K562 (cell line): Measurements from ENCODE around the gene COMMD4. TPM values are rescaled to one million over a fixed set of nuclear protein-coding genes. Genes with fewer than 3 reads are reported as not detected.

Experiments
- ATF1 ChIP-seq, 2 experiments: fragments of 450-650 bp in 1 of 2; IDR thresholded peaks; 2 replicates each; pipeline ENCODE4 v1.6.1; 2016; ENCODE audit warnings: missing compliant biosample characterization in 1 of 2, missing genetic modification characterization in 1 of 2
- CBX1 ChIP-seq: sonication (generic); IDR thresholded peaks from 2 replicates; pipeline ENCODE4 v1.6.1; 2016; ENCODE audit warnings: antibody characterized with exemption, low read depth, mild to moderate bottlenecking
- DACH1 ChIP-seq: fragments of 450-650 bp; IDR thresholded peaks from 2 replicates; pipeline ENCODE4 v1.6.1; 2018; ENCODE audit not compliant: partially characterized antibody
- DDX20 ChIP-seq: fragments of 450-650 bp; IDR thresholded peaks from 2 replicates; pipeline ENCODE4 v1.6.1; 2016; ENCODE audit warnings: missing genetic modification characterization, low read depth, mild to moderate bottlenecking, missing compliant biosample characterization, moderate library complexity
- FOXJ2 ChIP-seq: fragments of 200-800 bp; sonication (Bioruptor generic); IDR thresholded peaks from 2 replicates; pipeline ENCODE4 v1.6.1; 2016; ENCODE audit warnings: missing genetic modification characterization, missing compliant biosample characterization
- GTF2F1 ChIP-seq: IDR thresholded peaks from 2 replicates; pipeline ENCODE4 v1.6.1; 2011; ENCODE audit warnings: low read depth, low read length, improper control_type of control experiment
- HOXB6 ChIP-seq: fragments of 250-450 bp; sonication (Bioruptor Pico); IDR thresholded peaks from 2 replicates; pipeline ENCODE4 v1.5.1; 2022; ENCODE audit warnings: mild to moderate bottlenecking, borderline replicate concordance
- NCOA2 ChIP-seq, 2 experiments: fragments of 450-650 bp; IDR thresholded peaks; 2 replicates each; pipeline ENCODE4 v1.6.1; 2018; ENCODE audit warnings: mild to moderate bottlenecking in 2 of 2, moderate library complexity in 1 of 2; ENCODE audit not compliant: partially characterized antibody in 2 of 2
- RCOR1 ChIP-seq, 2 experiments: IDR thresholded peaks; 2 replicates each; pipeline ENCODE4 v1.6.1; 2012; ENCODE audit warnings: low read depth in 2 of 2, low read length in 2 of 2, borderline replicate concordance in 1 of 2, improper control_type of control experiment in 1 of 2
- ZFX ChIP-seq: sonication (generic); formaldehyde crosslinking; IDR thresholded peaks from 2 replicates; pipeline ENCODE4 v1.8.0; 2022; ENCODE audit warnings: mild to moderate bottlenecking, missing genetic modification reagents, moderate library complexity
- polyA plus RNA-seq, 8 experiments: library from polyadenylated mRNA; depleted of rRNA in 4 of 8; stranded (reverse) in 5 of 8; unstranded in 3 of 8; fragments of >200 nt; fragmentation: Nextera tagmentation in 2 of 8; fragmentation: Illumina TruSeq in 1 of 8; extraction: Ambion mirVana in 2 of 8; extraction: Trizol in 1 of 8; gene quantifications; 2 replicates each; pipeline versions ENCODE4 v1.2.1 to v1.2.3, GENCODE V29; 2011 to 2014; ENCODE audit warnings: inconsistent platforms in 1 of 8, missing spikeins in 1 of 8
- total RNA-seq, 7 experiments: library from RNA; depleted of rRNA in 6 of 7; stranded (reverse); fragments of >200 nt in 6 of 7; fragmentation: Illumina TruSeq in 2 of 7; extraction: Trizol in 2 of 7; gene quantifications; 2 replicates each; pipeline versions ENCODE4 v1.2.1 to v1.2.3, GENCODE V29; 2011 to 2021; ENCODE audit warnings: low replicate concordance in 1 of 7
- TF ChIP-seq, protein P1 (sequence below): IDR thresholded peaks from 2 replicates; pipeline ENCODE4 v1.6.1; 2011; ENCODE audit warnings: borderline replicate concordance, low read depth, mild to moderate bottlenecking, moderate library complexity, low read length; ENCODE audit not compliant: insufficient read depth, poor library complexity, severe bottlenecking
- TF ChIP-seq, protein P2 (sequence below), 2 experiments: fragments of 450-650 bp in 1 of 2; sonication (generic) in 1 of 2; formaldehyde crosslinking in 1 of 2; IDR thresholded peaks in 1 of 2; conservative IDR thresholded peaks in 1 of 2; 2 replicates each; pipeline versions ENCODE4 v1.6.1 to v1.8.1; 2016 to 2023; ENCODE audit warnings: mild to moderate bottlenecking in 2 of 2, moderate library complexity in 2 of 2, inconsistent platforms in 1 of 2, missing genetic modification reagents in 1 of 2
- TF ChIP-seq, protein P3 (sequence below): fragments of 250-450 bp; sonication (Bioruptor Pico); IDR thresholded peaks from 2 replicates; pipeline ENCODE4 v1.8.0; 2021; ENCODE audit warnings: moderate library complexity, mild to moderate bottlenecking, inconsistent platforms
- TF ChIP-seq, protein P4 (sequence below): fragments of 450-650 bp; IDR thresholded peaks from one replicate; pipeline ENCODE4 v1.6.1; 2018; ENCODE audit warnings: mild to moderate bottlenecking, moderate library complexity; ENCODE audit not compliant: partially characterized antibody

COMMD4 gene
- total and polyA plus RNA-seq, 9 of the 15 experiments (the other 6 are each of a cell fraction or from before 2014, with no cell fraction given), result 20.4 to 140 (median 63.9) TPM

DNA sequence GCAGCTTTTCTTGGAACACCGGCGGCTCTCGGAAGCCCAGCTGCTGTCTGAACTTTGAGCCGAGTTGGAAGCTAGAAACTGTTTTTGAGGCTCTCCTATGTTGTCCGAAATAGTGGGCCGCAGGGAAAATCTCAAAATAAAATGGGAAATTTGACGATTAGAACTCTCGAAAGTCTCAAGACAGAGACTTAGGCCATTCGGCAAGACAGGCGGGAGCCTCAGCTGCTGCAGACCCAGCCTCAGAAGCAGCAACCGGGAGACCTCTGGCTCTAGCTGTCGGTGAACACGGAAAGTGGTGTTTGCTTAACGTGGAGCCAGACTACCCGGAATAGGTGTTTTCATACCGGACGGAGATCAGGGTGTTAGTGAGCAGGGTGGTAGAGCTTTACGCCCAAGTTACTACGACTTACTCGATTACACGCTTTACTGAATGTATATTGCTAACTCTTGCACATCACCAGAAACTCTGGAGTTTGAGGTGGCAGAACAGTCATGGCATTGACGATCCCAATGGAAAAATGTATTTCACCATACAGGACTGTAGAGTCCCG is 32.9 kb downstream of the COMMD4 start (continued):
- TF ChIP-seq, protein P1, sequence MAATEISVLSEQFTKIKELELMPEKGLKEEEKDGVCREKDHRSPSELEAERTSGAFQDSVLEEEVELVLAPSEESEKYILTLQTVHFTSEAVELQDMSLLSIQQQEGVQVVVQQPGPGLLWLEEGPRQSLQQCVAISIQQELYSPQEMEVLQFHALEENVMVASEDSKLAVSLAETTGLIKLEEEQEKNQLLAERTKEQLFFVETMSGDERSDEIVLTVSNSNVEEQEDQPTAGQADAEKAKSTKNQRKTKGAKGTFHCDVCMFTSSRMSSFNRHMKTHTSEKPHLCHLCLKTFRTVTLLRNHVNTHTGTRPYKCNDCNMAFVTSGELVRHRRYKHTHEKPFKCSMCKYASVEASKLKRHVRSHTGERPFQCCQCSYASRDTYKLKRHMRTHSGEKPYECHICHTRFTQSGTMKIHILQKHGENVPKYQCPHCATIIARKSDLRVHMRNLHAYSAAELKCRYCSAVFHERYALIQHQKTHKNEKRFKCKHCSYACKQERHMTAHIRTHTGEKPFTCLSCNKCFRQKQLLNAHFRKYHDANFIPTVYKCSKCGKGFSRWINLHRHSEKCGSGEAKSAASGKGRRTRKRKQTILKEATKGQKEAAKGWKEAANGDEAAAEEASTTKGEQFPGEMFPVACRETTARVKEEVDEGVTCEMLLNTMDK, result no peak
- TF ChIP-seq, protein P2, sequence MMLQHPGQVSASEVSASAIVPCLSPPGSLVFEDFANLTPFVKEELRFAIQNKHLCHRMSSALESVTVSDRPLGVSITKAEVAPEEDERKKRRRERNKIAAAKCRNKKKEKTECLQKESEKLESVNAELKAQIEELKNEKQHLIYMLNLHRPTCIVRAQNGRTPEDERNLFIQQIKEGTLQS (IDR thresholded peaks at IDR 0.05), result no peak
- TF ChIP-seq, protein P2 (CRISPR knock-in tag; conservative IDR thresholded peaks at IDR 0.05), result 0 out of 2 replicates have a peak, but pooled peaks have one; percentile 56
- TF ChIP-seq HOXB6 (CRISPR knock-in tag) (no peak), ATF1 (CRISPR knock-in tag; IDR thresholded peaks at IDR 0.05) (no peak), ATF1 (tag; IDR thresholded peaks at IDR 0.05) (no peak), DDX20 (tag) (no peak), GTF2F1 (no peak), CBX1 (no peak), DACH1 (no peak), ZFX (CRISPR knock-in tag) (peak; percentile 71; the same call in 1 of the 2 replicates), NCOA2 (IDR thresholded peaks at IDR 0.05; ENCODE audit: partially characterized antibody in 2 of 2) (no peak), RCOR1 (IDR thresholded peaks at IDR 0.05; ENCODE audit: borderline replicate concordance in 1 of 2, low read depth in 2 of 2, low read length in 2 of 2) (no peak), FOXJ2 (tag) (0 out of 2 replicates have a peak, but pooled peaks have one; percentile 2)
- TF ChIP-seq, protein P3, sequence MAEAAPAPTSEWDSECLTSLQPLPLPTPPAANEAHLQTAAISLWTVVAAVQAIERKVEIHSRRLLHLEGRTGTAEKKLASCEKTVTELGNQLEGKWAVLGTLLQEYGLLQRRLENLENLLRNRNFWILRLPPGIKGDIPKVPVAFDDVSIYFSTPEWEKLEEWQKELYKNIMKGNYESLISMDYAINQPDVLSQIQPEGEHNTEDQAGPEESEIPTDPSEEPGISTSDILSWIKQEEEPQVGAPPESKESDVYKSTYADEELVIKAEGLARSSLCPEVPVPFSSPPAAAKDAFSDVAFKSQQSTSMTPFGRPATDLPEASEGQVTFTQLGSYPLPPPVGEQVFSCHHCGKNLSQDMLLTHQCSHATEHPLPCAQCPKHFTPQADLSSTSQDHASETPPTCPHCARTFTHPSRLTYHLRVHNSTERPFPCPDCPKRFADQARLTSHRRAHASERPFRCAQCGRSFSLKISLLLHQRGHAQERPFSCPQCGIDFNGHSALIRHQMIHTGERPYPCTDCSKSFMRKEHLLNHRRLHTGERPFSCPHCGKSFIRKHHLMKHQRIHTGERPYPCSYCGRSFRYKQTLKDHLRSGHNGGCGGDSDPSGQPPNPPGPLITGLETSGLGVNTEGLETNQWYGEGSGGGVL (CRISPR knock-in tag), result no peak
- TF ChIP-seq, protein P4, sequence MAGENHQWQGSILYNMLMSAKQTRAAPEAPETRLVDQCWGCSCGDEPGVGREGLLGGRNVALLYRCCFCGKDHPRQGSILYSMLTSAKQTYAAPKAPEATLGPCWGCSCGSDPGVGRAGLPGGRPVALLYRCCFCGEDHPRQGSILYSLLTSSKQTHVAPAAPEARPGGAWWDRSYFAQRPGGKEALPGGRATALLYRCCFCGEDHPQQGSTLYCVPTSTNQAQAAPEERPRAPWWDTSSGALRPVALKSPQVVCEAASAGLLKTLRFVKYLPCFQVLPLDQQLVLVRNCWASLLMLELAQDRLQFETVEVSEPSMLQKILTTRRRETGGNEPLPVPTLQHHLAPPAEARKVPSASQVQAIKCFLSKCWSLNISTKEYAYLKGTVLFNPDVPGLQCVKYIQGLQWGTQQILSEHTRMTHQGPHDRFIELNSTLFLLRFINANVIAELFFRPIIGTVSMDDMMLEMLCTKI, result no peak
